Common myeloid progenitor, CD34-positive (primary cell): ENCODE data around the gene LRAT.
"Not testable (repeated sequence)": the region's sequence is repeated elsewhere in the genome, so short reads cannot be mapped to it uniquely, and the experiment has no call there.

ENCODE experiments used
- CTCF ChIA-PET: fragments of 350-600 bp; sonication (Branson Sonifier 250); formaldehyde crosslinking; loops from one replicate; lab custom pipeline; 2021; ENCODE audit warnings: antibody characterized with exemption; lab: Charles Lee
- POLR2A ChIA-PET: fragments of 350-600 bp; sonication (Branson Sonifier 250); formaldehyde crosslinking; loops from one replicate; lab custom pipeline; 2021; ENCODE audit warnings: antibody characterized with exemption; lab: Charles Lee
- DNase-seq, 3 donors: peaks; one replicate each; pipeline versions ENCODE4 v3.0.0 to v3.0.0-alpha.2; 2013
- H3K27ac ChIP-seq, 2 experiments: 1 replicate in 1 of 2; 2 replicates in 1 of 2; pipeline ENCODE4 v1.7.0; 2013; ENCODE audit warnings: inconsistent platforms in 2 of 2, low read length in 2 of 2, mild to moderate bottlenecking in 2 of 2, low read depth in 1 of 2, moderate library complexity in 1 of 2; ENCODE audit not compliant: severe bottlenecking in 2 of 2, insufficient read depth in 1 of 2, poor library complexity in 1 of 2
- H3K27me3 ChIP-seq, 5 experiments: replicated peaks in 2 of 5; 1 replicate in 3 of 5; 2 replicates in 2 of 5; pipeline versions ENCODE4 v1.6.1 to v1.7.0; 2013; ENCODE audit warnings: low read length in 4 of 5, mild to moderate bottlenecking in 2 of 5, moderate library complexity in 2 of 5, inconsistent platforms in 1 of 5; ENCODE audit not compliant: insufficient read depth in 5 of 5, control insufficient read depth in 4 of 5
- H3K36me3 ChIP-seq, 4 experiments: 1 replicate in 2 of 4; 2 replicates in 2 of 4; pipeline versions ENCODE4 v1.6.1 to v1.7.0; 2013; ENCODE audit warnings: low read length in 3 of 4, control low read depth in 1 of 4, mild to moderate bottlenecking in 1 of 4; ENCODE audit not compliant: control insufficient read depth in 4 of 4, insufficient read depth in 4 of 4
- H3K4me1 ChIP-seq, 4 experiments: 1 replicate in 3 of 4; 2 replicates in 1 of 4; pipeline versions ENCODE4 v1.6.1 to v1.7.1; 2013; ENCODE audit warnings: low read length in 3 of 4, mild to moderate bottlenecking in 3 of 4, control low read depth in 1 of 4, inconsistent platforms in 1 of 4, moderate library complexity in 1 of 4; ENCODE audit not compliant: control insufficient read depth in 4 of 4, insufficient read depth in 4 of 4; ENCODE audit errors: control extremely low read depth in 1 of 4
- H3K4me3 ChIP-seq, 7 experiments: 1 replicate in 4 of 7; 2 replicates in 3 of 7; pipeline versions ENCODE4 v1.5.1 to v1.7.0; 2013; ENCODE audit warnings: mild to moderate bottlenecking in 7 of 7, low read length in 6 of 7, moderate library complexity in 6 of 7, inconsistent platforms in 2 of 7, low read depth in 2 of 7, control low read depth in 1 of 7; ENCODE audit not compliant: insufficient read depth in 4 of 7, control insufficient read depth in 1 of 7; ENCODE audit errors: extremely low read depth in 1 of 7
- H3K9me3 ChIP-seq, 5 experiments: 1 replicate in 4 of 5; 2 replicates in 1 of 5; pipeline versions ENCODE4 v1.6.1 to v1.7.1; 2013; ENCODE audit warnings: low read length in 4 of 5, mild to moderate bottlenecking in 2 of 5, inconsistent platforms in 1 of 5, low read depth in 1 of 5, moderate library complexity in 1 of 5; ENCODE audit not compliant: control insufficient read depth in 4 of 5, insufficient read depth in 2 of 5; ENCODE audit errors: control extremely low read depth in 1 of 5
- WGBS: methylation state at CpG from one replicate; pipeline ENCODE4 v1.1.5; 2013; ENCODE audit not compliant: insufficient coverage; 5-methylcytosine and 5-hydroxymethylcytosine counted together

Gene LRAT

DNA sequence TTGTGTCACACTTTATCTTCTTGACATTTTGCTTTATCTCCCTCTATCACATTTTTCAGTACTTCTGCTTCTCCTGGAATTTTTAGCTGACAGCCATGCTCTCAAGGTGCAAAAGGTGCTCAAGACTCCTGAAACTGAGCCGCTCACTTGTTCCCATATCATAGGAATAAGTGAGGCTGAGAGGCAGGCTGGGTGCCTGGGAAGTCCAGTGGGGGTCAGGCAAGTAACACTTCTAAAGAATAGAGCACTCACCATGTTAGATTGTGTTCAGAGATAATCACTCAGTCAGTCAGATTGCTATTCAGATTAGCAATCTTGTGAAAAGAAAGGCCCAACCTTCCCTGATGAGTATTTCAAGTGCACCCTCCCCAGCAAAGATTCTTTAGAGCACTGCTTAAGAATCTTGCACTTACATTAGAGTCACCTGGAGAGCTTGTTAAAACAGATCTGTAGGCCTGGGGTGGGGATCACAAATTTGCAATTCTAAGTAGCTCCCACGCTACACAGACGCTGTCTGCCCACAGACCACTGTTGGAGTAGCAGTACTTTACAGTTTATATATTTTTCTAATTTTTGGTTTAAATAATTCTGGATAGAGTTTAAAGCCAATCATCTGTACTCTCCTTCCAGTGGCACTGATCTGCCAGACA is 23.1 kb upstream of the LRAT start:
- Histone ChIP-seq H3K4me1 (no peaks in the 10 kb centered on the region), H3K4me3 (no peak overlapping the region), H3K27me3 (peaks cover 0 to 5% (median 0%) of the 10 kb centered on the region in 5 experiments), H3K27ac (no peak overlapping the region), H3K36me3 (no peaks in the 10 kb centered on the region), H3K9me3 (no peaks in the 10 kb centered on the region)
- ChIA-PET CTCF (interaction anchor here (1.7 to 1.8 kb wide), 2 partner anchors 11 to 47 kb away, joined by 3 to 4 read pairs; no protein-coding TSS in a partner anchor), POLR2A (no interaction called here)
- no peak for DNase-seq
- 90% methylated on average over 1 of the region's 3 CpGs for WGBS

DNA sequence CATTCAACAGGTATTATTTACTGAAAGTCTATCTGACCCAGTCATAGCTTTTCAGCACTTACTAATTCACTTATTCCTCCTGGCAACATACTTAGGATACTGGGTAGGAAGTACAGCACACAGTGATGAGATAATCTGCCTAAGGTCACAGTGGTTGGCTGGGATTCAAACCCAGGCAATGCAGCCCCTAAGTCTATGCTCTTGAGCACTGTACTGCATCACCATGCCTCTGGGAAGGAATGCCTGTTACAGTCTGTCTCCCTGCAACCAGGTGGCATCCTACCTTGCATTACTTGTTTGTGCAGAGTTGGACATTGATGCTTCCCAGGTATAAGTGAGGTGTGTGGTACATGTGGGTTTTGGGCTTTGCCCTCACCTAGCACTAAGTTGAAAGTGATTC is 21.5 kb upstream of the LRAT start:
- CTCF ChIA-PET: interaction anchor here (1.7 kb wide), 1 partner anchor 45 kb away, joined by 4 read pairs; no protein-coding TSS in a partner anchor
- no peaks in the 10 kb centered on the region for H3K9me3 ChIP-seq
- no peak overlapping the region for H3K27ac ChIP-seq
- POLR2A ChIA-PET: no interaction called here
- peaks cover 0 to 7% (median 0%) of the 10 kb centered on the region in 5 experiments for H3K27me3 ChIP-seq
- H3K36me3 ChIP-seq: no peaks in the 10 kb centered on the region
- H3K4me3 ChIP-seq: no peak overlapping the region
- H3K4me1 ChIP-seq: no peaks in the 10 kb centered on the region
- no peak for DNase-seq

DNA sequence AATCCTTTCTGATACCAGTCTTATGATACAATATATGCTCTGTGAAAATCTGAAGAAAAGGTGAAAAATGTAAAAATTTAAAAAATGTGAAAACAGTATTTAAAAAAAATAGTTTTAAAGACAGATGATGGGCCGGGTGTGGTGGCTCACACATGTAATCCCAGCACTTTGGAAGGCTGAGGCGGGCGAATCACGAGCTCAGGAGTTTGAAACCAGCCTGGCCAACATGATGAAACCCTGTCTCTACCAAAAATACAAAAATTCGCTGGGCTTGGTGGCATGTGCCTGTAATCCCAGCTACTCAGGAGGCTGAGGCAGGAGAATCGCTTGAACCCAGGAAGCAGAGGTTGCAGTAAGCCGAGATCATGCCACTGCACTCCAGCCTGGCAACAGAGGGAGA is 20.2 kb upstream of the LRAT start:
- H3K27ac ChIP-seq, H3K4me3 ChIP-seq, H3K27me3 ChIP-seq, H3K36me3 ChIP-seq, CTCF ChIA-PET, POLR2A ChIA-PET, H3K9me3 ChIP-seq, DNase-seq, H3K4me1 ChIP-seq: not testable (repeated sequence)
- 96% methylated on average over 7 of the region's 7 CpGs for WGBS

DNA sequence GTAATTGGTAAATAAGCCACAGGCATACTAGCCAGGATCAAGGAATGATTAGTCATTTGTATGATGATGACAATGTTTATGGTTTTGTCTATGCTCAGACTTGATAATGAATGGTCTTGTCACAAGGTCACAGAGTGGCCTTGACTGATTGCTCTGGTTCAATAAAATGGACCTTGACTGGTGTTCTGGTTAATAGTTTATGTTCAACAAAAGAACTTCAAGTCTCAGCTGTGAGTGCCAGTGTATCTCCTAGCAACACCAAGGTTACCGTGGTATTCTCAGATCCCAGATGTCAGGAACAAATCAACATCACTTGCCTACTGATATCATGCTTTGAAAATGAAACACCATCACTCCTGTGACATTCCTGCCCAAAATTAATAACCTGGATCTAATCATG is 16.3 kb upstream of the LRAT start:
- POLR2A ChIA-PET: no interaction called here
- CTCF ChIA-PET: no interaction called here
- Histone ChIP-seq H3K36me3 (no peaks in the 10 kb centered on the region), H3K4me3 (no peak overlapping the region), H3K4me1 (no peaks in the 10 kb centered on the region), H3K27ac (no peak overlapping the region), H3K27me3 (peaks cover 0 to 6% (median 0%) of the 10 kb centered on the region in 5 experiments), H3K9me3 (no peaks in the 10 kb centered on the region)
- no peak for DNase-seq
- 100% methylated on average over 1 of the region's 1 CpG for WGBS

DNA sequence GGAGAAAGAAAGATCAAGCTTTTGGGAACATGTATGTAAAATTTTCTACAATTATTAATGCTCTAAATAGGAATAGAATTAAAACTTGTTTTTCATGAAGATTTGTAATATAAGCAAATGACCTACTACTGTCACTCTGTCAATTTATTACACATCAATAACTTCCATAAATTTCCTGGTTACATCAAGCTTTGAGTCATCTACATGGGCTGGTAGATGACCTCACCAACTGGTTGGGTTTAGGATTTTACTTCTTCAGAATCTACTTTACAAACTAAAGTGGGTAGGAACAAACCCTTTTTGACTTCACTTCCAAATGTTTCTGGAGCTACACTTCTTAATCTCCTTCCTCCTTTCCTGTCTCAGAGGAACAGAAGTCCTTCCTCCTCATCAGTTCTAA is 12.0 kb upstream of the LRAT start:
- ChIA-PET CTCF (interaction anchor here (0.6 to 1.4 kb wide), 3 partner anchors 12 to 109 kb away, joined by 3 read pairs; no protein-coding TSS in a partner anchor), POLR2A (no interaction called here)
- H3K27ac ChIP-seq: no peak overlapping the region

DNA sequence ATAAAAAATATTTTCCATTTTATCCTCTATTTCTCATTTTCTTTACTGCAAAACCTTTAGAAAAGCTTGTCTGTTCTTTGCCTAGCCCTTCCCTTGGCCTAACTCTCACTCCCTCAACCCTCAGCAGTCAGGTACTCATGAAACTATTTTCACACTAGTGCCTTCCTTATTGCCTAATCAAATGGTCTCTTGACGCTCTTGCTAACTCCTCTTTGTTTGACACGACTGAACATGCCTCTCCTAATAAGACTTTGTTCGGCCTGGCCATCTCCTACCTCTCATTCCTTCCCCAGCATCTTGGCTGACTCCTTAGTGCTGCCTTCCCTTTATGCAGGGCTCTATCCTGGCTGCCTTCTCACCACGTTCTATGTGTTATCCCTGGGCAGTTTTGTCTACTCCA is 11.1 kb upstream of the LRAT start:
- 98% methylated on average over 4 of the region's 4 CpGs for WGBS
- H3K27me3 ChIP-seq: peaks cover 0 to 5% (median 2%) of the 10 kb centered on the region in 5 experiments
- ChIA-PET CTCF (no interaction called here), POLR2A (no interaction called here)
- H3K36me3 ChIP-seq: no peaks in the 10 kb centered on the region
- DNase-seq: no peak
- no peak overlapping the region for H3K4me3 ChIP-seq
- H3K27ac ChIP-seq: no peak overlapping the region
- no peaks in the 10 kb centered on the region for H3K9me3 ChIP-seq
- no peaks in the 10 kb centered on the region for H3K4me1 ChIP-seq

More for the DNA sequence above, 12.0 kb upstream of the LRAT start:
- DNase-seq: no peak
- Histone ChIP-seq H3K27me3 (peaks cover 0 to 3% (median 2%) of the 10 kb centered on the region in 5 experiments), H3K4me1 (no peaks in the 10 kb centered on the region), H3K36me3 (no peaks in the 10 kb centered on the region), H3K9me3 (no peaks in the 10 kb centered on the region), H3K4me3 (no peak overlapping the region)

DNA sequence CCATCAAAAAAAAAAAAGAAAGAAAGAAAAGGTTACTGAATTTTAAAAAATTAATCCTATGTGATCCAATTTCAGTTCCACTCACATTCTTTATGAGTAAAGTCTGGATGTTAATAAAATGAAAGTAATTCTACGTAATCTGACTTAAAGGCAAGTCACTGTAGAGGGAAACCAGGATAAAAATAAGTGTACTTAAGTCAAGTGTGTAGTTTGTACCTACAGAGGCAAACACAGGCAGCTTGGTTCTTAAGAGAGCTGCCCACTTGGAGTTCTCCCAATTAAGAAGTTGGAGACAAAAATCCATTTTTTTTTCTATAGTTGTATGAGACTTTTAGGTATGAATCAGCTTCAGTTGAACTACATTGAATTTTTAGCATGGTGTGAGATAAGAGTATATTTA is 7.0 kb upstream of the LRAT start:
- CTCF ChIA-PET: no interaction called here

More for the DNA sequence above, 7.0 kb upstream of the LRAT start:
- Histone ChIP-seq H3K27me3 (peaks cover 0 to 19% (median 14%) of the 10 kb centered on the region in 5 experiments), H3K36me3 (no peaks in the 10 kb centered on the region), H3K9me3 (no peaks in the 10 kb centered on the region), H3K4me1 (peaks cover 0 to 7% (median 4%) of the 10 kb centered on the region in 4 experiments), H3K27ac (no peak overlapping the region), H3K4me3 (no peak overlapping the region)
- POLR2A ChIA-PET: interaction anchor here (0.6 kb wide), 1 partner anchor 1482 kb away, joined by 3 read pairs; no protein-coding TSS in a partner anchor
- DNase-seq: no peak
- WGBS: 100% methylated on average over 1 of the region's 1 CpG
